ENCODE results near the gene SNRNP70.
"Not testable (repeated sequence)": the region's sequence is repeated elsewhere in the genome, so short reads cannot be mapped to it uniquely, and the experiment has no call there.

SNRNP70 gene

DNA sequence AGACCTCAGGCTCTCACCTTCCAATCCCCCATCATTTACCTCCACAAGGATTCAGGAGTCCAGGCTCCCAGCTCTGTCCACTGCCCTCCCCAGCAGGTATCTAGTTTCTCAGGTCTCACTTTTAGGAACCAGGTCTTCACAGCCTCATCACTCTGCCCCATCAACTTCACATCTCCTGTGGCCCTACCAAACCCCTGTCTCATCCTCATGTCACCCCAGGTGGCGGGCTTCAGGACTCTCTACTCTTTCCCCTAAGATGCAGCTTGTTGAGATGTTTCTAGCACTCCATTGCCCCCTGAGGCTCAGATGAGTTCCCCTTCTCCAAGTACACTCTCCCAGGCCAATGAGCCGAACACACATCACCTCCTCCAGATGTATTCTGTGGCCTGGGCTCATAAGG lies 35.6 kb downstream of the SNRNP70 start:
- no peak for DNase-seq (ENCODE audit: low read depth)

DNA sequence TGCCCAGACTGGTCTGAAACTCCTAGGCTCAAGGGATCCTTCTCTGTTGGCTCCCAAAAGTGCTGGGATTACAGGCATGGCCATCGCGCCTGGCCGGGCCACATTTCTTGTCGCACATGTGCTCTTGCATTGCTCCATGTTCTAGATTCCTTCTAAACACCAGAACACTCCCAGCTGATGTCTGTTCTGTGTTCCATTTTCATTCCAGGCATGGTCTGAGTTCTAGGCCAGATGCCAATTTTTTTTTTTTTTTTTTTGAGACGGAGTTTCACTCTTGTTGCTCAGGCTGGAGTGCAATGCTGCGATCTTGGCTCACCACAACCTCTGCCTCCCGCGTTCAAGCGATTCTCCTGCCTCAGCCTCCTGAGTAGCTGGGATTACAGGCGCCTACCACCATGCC lies 36.6 kb downstream of the SNRNP70 start:
- not testable (repeated sequence) for DNase-seq (ENCODE audit: low read depth)

DNA sequence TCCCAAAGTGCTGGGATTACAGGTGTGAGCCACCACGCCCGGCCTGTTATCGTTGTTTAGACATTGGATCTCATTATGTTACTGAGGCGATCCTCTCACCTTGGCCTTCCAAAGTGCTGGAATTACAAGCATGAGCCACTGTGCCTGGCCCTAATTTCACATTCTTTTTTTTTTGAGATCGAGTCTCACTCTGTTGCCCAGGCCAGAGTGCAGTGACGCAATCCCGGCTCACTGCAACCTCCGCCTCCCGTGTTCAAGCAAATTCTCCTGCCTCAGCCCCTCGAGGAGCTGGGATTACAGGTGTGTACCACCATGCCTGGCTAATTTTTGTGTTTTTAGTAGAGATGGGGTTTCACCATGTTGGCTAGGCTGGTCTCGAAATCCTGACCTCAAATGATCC lies 38.0 kb downstream of the SNRNP70 start:
- not testable (repeated sequence) for DNase-seq (ENCODE audit: low read depth)

DNA sequence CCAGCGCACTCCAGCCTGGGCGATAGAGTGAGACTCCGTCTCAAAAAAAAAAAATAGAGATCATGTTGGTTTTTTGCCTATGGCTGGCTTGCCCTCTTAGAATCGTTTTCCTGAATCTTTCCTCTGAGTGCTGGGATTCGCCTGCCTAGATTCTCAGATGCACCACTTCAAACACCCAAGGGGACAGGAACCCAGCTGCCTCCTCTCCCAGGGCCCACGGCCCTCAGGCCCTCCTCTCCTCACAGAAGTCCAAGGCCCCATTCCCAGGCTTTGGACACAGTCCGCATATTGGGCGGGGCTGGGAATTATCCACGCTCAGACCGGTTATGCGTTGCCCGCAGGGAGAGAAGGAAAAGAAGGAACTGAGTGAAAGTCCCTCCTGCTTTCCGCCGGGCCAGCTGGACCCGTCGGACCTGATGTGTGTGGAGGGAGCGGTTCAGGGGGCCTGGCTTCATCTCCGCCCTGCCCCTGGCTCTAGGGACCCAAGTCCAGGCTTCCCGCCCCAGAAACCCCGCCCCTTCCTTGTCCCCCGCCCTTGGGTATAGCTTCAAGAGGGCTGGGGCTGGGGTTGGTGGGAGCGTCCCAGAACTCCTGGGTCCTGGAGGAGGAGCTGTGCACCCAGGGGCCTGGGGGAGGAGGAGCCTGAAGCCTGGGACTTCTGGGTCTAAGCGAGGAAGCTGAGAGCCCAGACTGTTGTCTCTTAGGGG lies 39.9 kb downstream of the SNRNP70 start:
- no peak for DNase-seq (ENCODE audit: low read depth)

DNA sequence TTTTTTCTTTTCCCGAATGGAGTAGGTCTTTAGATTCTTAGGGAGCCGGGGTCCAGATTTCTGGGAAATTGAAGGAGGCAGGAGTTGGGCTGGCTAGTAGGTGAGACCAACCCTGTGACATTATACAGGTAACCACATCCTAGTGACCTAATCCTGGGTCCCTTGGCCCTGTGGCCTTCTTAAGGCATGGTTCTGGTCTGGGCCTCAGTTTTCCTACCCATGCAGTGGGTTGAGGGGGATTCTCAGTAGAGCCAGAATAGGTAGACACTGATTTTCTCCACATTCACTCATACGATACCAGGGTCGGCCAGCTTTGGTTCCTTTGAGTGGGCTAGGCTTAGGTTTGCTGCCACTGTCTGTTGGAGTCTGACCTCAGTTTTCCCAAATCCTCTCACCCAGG lies 41.3 kb downstream of the SNRNP70 start:
- no peak for DNase-seq (ENCODE audit: low read depth)

DNA sequence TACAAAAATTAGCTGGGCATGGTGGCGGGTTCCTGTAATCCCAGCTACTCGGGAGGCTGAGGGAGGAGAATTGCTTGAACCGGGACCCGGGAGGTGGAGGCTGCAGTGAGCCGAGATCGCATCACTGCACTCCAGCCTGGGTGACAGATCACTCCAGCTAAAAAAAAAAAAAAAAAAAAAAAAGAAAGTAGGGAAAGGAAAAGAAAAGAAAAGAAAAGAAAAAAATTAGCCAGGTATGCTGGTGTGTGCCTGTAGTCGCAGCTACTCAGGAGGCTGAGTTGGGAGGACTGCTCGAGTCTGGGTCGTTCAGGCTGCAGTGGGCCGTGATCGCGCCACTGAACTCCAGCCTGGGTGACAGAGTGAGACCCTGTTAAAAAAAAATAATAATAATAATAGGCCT lies 42.0 kb downstream of the SNRNP70 start:
- DNase-seq (ENCODE audit: low read depth): not testable (repeated sequence)

DNA sequence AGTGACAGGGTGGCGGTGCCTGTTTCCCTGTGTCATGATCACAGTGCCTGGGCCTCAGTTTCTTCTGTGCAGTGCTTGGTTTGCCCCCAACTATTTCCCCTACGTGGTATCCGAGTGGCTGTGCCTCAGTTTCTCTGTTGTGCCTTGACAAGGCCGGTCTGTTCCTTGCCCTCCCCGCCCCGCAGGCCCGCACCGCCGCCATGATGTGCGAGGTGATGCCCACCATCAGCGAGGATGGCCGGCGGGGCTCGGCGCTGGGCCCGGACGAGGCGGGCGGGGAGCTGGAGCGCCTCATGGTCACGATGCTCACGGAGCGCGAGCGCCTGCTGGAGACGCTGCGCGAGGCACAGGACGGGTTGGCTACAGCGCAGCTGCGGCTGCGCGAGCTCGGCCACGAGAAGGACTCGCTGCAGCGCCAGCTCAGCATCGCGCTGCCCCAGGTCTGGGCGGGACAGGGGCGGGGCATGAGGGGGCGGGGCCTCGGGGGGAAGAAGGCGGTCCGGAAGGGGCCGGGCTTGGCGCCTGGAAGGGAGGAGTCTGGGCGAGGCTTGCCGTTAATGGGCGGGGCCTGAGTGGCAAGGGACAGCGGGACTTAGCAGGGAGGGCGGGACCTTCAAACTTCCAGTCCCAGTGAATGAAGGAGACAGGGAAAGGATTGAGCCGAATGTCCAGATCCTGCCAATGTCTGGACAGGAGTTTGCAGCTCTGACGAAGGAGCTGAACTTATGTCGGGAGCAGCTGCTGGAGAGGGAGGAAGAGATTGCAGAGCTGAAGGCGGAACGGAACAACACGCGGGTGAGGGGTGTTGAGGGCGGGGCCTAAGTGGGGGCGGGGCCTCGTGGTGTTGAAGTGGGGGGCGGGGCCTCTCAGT lies 42.7 kb downstream of the SNRNP70 start:
- peak; percentile 94 for DNase-seq (ENCODE audit: low read depth)

DNA sequence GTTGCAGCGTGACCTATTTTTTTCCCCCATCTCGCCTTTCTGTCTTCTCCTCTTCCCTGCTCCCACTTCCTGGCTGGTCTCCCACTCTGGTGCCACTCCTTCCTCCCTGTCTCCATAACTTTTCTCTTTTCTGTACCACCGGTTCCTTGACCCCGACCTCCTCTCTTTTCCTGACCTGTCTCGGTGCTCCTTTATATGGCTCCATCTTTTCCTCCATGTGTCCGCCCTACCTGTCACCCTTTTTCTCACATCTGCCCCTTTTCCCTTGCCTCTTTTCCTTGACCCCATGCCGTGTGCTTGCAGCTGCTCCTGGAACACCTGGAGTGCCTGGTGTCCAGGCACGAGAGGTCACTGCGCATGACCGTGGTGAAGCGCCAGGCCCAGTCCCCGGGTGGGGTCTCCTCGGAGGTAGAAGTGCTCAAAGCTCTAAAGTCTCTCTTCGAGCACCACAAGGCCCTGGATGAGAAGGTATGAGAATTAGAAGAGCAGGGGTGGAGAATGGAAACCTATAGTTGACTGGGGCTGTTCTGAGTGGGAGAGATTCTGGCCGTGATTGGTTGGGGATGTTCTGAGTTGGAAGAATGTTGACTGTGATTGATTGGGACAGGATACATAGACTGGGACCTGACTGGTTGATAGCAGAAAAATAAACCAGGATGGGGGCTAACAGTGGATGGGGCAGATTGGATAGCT lies 43.4 kb downstream of the SNRNP70 start:
- no peak for DNase-seq (ENCODE audit: low read depth)

DNA sequence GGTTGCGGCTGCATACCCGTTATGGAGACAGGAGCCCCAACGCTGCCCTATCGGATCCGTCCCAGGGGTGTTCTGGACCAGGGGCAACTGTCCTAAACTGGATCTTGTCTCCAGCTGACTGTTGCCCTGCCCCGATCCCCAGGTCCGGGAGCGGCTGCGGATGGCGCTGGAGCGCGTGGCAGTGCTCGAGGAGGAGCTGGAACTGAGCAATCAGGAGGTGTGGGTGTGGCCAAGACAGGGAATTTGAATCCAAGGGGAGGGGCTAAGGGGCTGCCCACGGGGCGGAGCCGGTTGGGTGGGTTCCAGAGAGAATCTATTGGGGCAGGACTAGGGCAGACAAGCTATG lies 44.0 kb downstream of the SNRNP70 start:
- DNase-seq (ENCODE audit: low read depth): no peak

DNA sequence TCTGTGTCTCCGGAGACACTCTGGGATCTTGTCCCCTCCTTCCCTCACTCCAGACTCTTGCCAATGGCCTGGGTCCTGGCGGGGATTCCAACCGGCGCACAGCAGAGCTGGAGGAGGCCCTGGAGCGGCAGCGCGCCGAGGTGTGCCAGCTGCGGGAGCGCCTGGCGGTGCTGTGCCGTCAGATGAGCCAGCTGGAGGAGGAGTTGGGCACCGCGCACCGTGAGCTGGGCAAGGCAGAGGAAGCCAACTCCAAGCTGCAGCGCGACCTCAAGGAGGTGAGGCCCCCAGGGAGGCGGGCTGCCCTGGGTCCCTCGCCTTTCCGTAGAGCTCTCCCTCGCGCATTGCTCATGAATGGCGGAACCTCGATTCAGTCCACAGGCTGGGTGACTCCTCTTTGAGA lies 45.1 kb downstream of the SNRNP70 start:
- no peak for DNase-seq (ENCODE audit: low read depth)

DNA sequence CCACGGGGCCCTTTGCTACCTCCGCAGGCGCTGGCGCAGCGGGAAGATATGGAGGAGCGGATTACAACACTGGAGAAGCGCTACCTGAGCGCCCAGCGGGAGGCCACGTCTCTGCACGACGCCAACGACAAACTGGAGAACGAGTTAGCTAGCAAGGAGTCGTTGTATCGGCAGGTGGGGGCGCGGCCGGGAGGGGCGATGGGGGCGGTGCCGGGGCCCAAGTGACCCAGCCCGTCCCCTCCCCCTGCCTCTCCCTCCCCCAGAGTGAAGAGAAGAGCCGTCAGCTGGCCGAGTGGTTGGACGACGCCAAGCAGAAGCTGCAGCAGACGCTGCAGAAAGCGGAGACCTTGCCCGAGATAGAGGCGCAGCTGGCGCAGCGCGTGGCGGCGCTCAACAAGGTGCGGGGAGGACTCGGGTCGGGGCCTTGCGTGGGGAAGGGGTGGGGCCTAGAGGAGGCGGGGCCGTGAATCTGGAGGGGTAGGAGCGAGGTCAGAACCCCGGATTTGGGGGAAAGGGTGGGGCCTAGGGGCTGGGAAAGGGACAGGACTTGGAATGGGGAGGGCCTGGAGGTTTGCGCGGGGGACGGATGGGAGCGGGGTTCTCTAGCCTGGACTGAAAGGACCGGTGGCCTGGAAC lies 47.8 kb downstream of the SNRNP70 start:
- no peak for DNase-seq (ENCODE audit: low read depth)

DNA sequence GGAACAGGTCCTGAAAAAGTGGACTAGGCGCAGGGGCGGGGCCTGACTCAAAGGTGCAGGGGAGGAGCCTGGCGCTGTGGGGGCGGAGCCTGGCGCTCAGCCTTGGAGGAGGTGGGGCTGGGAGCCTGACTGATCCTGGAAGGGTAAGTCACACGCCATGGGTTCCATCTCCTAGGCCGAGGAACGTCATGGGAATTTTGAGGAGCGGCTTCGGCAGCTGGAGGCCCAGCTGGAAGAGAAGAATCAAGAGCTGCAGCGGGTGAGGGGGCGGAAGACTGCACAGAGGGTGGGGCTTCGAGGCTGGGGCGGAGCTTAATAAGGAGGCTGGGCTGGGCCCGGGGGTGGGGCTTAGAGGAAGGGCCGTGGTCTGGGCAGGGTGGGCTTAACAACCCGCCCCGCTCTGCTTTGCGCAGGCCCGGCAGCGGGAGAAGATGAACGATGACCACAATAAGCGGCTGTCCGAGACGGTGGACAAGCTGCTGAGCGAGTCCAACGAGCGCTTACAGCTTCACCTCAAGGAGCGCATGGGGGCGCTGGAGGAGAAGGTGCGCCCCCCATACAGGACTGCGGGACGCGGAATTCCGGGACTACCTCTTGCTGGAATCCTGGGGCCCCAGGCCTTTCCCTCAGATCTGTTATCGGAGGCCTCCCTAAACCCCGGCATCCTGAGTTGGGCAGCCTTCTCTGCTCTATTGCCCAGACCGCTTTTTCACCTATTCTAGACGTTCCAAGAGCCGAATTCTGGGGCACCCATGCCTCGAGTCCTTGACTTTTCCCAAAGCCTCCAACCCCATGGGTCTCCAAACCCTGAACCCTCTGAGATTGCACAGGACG lies 48.6 kb downstream of the SNRNP70 start:
- DNase-seq (ENCODE audit: low read depth): no peak

DNA sequence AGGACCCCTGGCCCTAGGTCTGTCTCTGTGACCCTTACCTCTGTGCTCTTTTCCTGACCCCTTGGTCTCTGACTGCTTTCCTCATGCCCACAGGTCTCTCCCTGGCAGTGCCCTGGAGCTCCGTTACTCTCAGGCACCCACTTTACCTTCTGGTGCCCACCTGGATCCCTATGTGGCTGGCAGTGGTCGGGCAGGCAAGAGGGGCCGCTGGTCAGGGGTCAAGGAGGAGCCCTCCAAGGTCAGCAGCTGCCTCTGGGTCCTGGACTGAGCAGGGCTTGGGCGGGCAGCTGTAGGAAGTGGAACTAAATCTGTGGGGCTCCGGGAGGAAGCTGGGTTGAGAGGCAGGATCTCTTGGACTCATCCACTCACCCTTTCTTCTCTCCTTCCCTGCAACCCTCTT lies 50.4 kb downstream of the SNRNP70 start:
- no peak for DNase-seq (ENCODE audit: low read depth)

DNA sequence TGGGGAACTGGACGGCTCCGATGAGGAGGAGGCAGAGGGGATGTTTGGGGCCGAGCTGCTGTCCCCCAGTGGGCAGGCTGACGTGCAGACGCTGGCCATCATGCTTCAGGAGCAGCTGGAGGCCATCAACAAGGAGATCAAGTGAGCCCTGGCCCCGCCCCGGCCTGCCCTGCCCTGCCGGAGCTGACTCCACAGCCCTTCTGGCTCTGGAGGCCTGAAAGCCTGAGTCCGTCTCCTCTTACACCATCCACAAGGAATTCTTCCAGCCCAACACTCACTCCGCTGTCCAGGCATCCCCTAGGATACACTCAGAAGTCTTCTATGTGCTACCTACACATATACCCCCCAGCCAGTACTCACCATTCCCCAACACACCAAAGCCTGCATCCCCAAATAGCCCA lies 51.5 kb downstream of the SNRNP70 start:
- no peak for DNase-seq (ENCODE audit: low read depth)

DNA sequence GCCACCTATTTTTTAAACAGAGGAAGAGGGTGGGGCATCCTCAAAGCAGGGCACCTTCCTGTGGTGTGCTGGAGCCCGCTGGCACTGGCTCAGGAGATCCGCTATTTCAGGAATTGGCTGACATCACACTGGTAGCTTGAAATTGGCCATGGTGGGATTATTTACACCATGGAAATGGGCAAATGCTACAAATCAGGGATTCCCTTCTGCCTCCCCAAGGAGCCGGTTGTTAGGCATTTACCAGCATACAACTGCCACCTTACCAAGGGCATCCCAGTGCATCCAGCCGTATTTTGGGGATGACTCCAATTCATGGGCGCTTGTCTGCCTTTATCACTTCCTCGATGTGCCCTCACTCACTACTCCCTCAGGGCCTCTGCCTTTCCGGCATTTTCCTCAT lies 55.7 kb downstream of the SNRNP70 start:
- no peak for DNase-seq (ENCODE audit: low read depth)

DNA sequence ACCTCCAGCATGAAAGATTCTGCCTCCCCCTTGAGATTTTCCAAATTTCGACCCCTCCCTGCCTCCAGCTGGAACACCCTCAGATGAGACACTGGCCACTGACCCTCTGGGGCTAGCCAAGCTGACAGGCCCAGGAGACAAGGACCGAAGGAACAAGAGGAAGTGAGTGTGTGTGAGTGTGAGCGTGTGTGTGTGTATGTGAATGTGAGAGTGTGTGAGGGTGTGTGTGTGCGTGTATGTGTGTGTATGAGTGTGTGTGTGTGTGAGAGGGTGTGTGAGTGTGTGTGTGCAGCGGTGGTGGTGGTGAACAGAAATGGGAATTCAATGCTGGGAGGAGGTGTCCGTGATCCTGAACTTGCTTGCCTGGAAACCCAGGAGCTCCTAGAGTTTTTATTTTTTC lies 56.1 kb downstream of the SNRNP70 start:
- no peak for DNase-seq (ENCODE audit: low read depth)

DNA sequence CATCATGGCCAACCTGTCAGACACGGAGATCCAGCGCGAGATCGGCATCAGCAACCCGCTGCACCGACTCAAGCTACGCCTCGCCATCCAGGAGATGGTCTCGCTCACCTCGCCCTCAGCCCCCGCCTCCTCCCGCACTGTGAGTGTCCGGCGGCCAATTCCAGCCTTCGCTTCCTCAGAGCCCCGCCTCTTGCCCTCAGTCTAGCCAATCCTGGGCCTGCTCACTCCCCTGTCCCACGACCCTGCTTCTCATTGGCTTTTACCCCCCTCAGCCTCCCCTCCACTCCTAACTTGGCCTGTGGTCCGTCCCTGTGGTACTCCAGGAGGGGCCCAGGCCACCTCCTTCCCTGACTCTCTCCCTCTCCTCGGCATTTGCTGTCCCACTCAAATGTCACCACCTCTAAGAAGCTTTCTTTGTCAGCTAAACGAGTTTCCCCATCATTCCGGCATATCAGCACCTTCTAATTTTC lies 57.6 kb downstream of the SNRNP70 start:
- peak; percentile 56 for DNase-seq (ENCODE audit: low read depth)

DNA sequence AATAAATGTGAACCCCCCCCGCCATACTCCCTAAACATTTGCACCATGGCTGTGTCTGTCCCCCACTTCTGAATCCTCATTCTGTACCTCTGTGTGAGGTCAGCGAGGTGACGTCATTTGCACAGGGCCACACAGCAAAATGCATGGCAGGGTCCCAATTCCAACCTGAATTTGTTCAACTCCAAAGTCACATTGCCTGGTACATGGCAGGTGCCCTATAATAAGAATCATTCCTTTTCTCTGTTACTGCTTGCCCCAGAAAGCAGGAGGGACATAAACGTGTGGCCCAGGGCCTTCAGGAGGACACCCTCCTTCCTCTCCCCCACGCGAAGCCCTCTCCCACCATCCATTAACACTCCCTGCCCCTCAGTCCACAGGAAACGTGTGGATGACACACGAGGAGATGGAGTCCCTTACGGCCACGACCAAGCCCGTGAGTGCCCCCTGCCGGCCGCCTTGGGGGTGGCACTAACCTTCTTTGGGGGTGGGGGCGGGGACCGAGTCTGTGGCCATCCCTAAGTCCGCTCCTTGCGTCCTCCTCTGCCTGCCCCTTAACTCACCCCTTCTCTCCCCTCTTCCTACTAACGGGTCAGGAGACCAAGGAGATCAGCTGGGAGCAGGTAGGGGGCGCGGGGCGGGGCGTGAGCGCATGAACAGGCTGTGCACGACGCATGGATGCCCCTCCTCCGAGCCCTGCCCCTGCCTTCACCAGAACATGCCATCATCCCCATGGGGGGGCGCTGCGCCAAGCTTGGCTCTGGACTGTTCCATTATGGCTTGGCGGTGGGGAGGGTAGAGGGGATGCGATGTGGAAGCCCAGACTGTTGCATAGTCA lies 60.5 kb downstream of the SNRNP70 start:
- no peak for DNase-seq (ENCODE audit: low read depth)

DNA sequence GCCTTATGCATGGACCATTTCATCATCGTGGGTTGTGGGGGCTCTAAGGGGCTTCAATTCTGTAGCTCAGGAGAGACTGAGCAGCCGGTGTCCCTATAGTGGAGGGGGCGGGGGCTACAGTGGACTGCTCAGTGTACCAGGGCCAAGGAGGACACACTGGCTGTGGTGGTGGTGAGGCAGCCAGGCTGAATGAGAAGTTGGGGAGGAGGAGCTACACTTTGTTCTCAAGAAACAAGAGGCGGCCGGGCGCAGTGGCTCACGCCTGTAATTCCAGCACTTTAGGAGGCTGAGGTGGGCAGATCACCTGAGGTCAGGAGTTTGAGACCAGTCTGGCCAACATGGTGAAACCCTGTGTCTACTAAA lies 61.1 kb downstream of the SNRNP70 start:
- DNase-seq (ENCODE audit: low read depth): not testable (repeated sequence)

DNA sequence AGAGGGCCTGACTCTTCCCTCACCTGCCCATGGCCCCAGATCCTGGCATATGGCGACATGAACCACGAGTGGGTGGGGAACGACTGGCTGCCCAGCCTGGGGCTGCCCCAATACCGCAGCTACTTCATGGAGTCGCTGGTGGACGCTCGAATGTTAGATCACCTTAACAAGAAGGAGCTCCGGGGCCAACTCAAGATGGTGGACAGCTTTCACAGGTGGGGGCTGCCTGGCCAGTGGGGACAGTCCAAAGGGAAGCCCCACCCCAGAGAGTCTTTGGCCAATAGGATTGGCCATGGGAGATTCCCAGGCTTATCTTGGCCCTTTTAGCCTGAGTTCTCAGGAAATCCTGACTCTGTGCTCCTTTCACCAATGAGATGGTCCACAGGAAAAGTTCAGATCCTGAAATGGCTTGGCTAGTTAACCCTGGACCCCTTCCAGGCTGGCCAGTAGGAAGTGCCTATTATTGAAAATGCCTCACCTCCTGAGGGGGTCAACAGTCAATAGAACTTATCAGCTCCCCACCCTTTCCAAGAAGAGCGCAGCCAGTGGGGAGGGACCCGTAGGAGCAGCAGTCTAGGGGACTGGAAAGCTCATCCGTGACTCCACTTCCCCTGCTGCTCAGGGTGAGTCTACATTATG lies 62.9 kb downstream of the SNRNP70 start:
- DNase-seq (ENCODE audit: low read depth): no peak
